OCI-LY7 (cell line): ENCODE measurements around the gene KCND3. TPM values are rescaled to one million over a fixed set of nuclear protein-coding genes. Genes with fewer than 3 reads are reported as not detected.

Experiments
- BruUV-seq: library from RNA; stranded (reverse); fragments of 400-500 nt; replicated peaks from 2 replicates; lab custom pipeline; 2021; lab: Mats Ljungman, UMichigan
- CTCF ChIA-PET: fragments of 300-600 bp; sonication (Branson Sonifier 250); formaldehyde crosslinking; loops from one replicate; lab custom pipeline; 2022; ENCODE audit warnings: antibody characterized with exemption; ENCODE audit not compliant: unreplicated experiment; lab: Charles Lee
- POLR2A ChIA-PET: fragments of 300-600 bp; sonication (Branson Sonifier 250); formaldehyde crosslinking; loops from one replicate; lab custom pipeline; 2022; ENCODE audit warnings: antibody characterized with exemption; lab: Charles Lee
- DNase-seq: peaks from one replicate; pipeline ENCODE4 v3.0.0-alpha.2; 2015; ENCODE audit warnings: low spot score
- H2AFZ ChIP-seq: fragments of 200-600 bp; sonication (generic), shearing (Covaris generic); 2 replicates; pipeline ENCODE4 v1.6.1; 2014; ENCODE audit warnings: mild to moderate bottlenecking, antibody characterized with exemption, low read length, moderate library complexity
- H3K27ac ChIP-seq: fragments of 200-600 bp; sonication (generic); 2 replicates; pipeline ENCODE4 v1.5.1; 2014; ENCODE audit warnings: mixed run types, low read depth, mild to moderate bottlenecking, moderate library complexity, low read length, inconsistent platforms; ENCODE audit not compliant: poor library complexity, severe bottlenecking
- H3K36me3 ChIP-seq: fragments of 200-600 bp; sonication (generic); 2 replicates; pipeline ENCODE4 v1.6.1; 2014; ENCODE audit warnings: mild to moderate bottlenecking, antibody characterized with exemption, low read length, moderate library complexity, mixed read lengths; ENCODE audit not compliant: insufficient read depth
- H3K4me1 ChIP-seq: fragments of 200-600 bp; sonication (generic); 2 replicates; pipeline ENCODE4 v1.5.1; 2014; ENCODE audit warnings: mild to moderate bottlenecking, low read length; ENCODE audit not compliant: insufficient read depth, poor library complexity, severe bottlenecking
- H3K4me2 ChIP-seq: fragments of 200-600 bp; sonication (generic); 2 replicates; pipeline ENCODE4 v1.6.1; 2014; ENCODE audit warnings: mild to moderate bottlenecking, low read length
- H3K4me3 ChIP-seq: fragments of 200-600 bp; sonication (generic); 2 replicates; pipeline ENCODE4 v1.5.1; 2014; ENCODE audit warnings: mild to moderate bottlenecking, low read depth, low read length; ENCODE audit not compliant: poor library complexity, severe bottlenecking
- H3K79me2 ChIP-seq: fragments of 200-600 bp; sonication (generic); 2 replicates; pipeline ENCODE4 v1.6.1; 2016; ENCODE audit warnings: low read depth, mild to moderate bottlenecking, low read length, moderate library complexity, mixed read lengths; ENCODE audit not compliant: insufficient read depth
- H3K9me2 ChIP-seq: fragments of 200-600 bp; sonication (generic); 2 replicates; pipeline ENCODE4 v1.6.1; 2016; ENCODE audit warnings: mild to moderate bottlenecking, low read length, mixed read lengths; ENCODE audit not compliant: insufficient read depth
- H3K9me3 ChIP-seq: fragments of 200-600 bp; sonication (generic); 2 replicates; pipeline ENCODE4 v1.6.1; 2014; ENCODE audit warnings: mild to moderate bottlenecking, mixed run types, low read length, mixed read lengths
- H4K20me1 ChIP-seq: fragments of 200-600 bp; sonication (generic); 2 replicates; pipeline ENCODE4 v1.6.1; 2014; ENCODE audit warnings: mild to moderate bottlenecking, antibody characterized with exemption, low read length, moderate library complexity, mixed read lengths; ENCODE audit not compliant: insufficient read depth
- EZH2phosphoT487 ChIP-seq: fragments of 200-600 bp; sonication (generic); IDR thresholded peaks from 2 replicates; pipeline ENCODE4 v1.6.1; 2018; ENCODE audit warnings: low read depth, borderline replicate concordance, mild to moderate bottlenecking, mixed run types, antibody characterized with exemption, low read length, moderate library complexity, mixed read lengths
- intact Hi-C: fragments of 100-400 bp; cut with micrococcal nuclease; formaldehyde crosslinking; loops from one replicate; pipeline ENCODE4 v1.10.0; 2022; ENCODE audit not compliant: unreplicated experiment
- total RNA-seq, 2 experiments: library from RNA; depleted of rRNA in 1 of 2; stranded (reverse); fragments of >200 nt in 1 of 2; shearing (Covaris generic) in 1 of 2; gene quantifications; 2 replicates each; pipeline ENCODE4 v1.2.3, GENCODE V29; 2014 to 2022
- TF ChIP-seq, protein P1 (sequence below): fragments of 200-600 bp; sonication (generic); conservative IDR thresholded peaks from 2 replicates; pipeline ENCODE4 v1.5.1; 2014; ENCODE audit warnings: mild to moderate bottlenecking, antibody characterized with exemption, low read length, moderate library complexity, mixed read lengths

Gene KCND3
- total RNA-seq, 2 experiments from 2014 or later, result not detected

GRCh38 chr1:111903871-111904449, 85.5 kb downstream of the KCND3 start:
- intact Hi-C loops, result no loop called here
- Histone ChIP-seq H3K27ac (no peak overlapping the region), H3K79me2 (no peaks in the 10 kb centered on the region), H3K9me2 (no peaks in the 10 kb centered on the region), H3K36me3 (no peaks in the 10 kb centered on the region), H3K4me3 (no peak overlapping the region), H2AFZ (no peak overlapping the region), H3K4me1 (no peaks in the 10 kb centered on the region), H3K9me3 (no peaks in the 10 kb centered on the region), H3K4me2 (no peak overlapping the region), H4K20me1 (no peaks in the 10 kb centered on the region)
- no peak for DNase-seq
- POLR2A ChIA-PET, result interaction anchor here (0.7 kb wide), 1 partner anchor 556 kb away, joined by 5 read pairs; no protein-coding TSS in a partner anchor
- CTCF ChIA-PET, result no interaction called here
- no TSS peak for BruUV-seq
- TF ChIP-seq, protein P1, sequence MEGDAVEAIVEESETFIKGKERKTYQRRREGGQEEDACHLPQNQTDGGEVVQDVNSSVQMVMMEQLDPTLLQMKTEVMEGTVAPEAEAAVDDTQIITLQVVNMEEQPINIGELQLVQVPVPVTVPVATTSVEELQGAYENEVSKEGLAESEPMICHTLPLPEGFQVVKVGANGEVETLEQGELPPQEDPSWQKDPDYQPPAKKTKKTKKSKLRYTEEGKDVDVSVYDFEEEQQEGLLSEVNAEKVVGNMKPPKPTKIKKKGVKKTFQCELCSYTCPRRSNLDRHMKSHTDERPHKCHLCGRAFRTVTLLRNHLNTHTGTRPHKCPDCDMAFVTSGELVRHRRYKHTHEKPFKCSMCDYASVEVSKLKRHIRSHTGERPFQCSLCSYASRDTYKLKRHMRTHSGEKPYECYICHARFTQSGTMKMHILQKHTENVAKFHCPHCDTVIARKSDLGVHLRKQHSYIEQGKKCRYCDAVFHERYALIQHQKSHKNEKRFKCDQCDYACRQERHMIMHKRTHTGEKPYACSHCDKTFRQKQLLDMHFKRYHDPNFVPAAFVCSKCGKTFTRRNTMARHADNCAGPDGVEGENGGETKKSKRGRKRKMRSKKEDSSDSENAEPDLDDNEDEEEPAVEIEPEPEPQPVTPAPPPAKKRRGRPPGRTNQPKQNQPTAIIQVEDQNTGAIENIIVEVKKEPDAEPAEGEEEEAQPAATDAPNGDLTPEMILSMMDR, result no peak
- no peak for TF ChIP-seq EZH2phosphoT487

DNA sequence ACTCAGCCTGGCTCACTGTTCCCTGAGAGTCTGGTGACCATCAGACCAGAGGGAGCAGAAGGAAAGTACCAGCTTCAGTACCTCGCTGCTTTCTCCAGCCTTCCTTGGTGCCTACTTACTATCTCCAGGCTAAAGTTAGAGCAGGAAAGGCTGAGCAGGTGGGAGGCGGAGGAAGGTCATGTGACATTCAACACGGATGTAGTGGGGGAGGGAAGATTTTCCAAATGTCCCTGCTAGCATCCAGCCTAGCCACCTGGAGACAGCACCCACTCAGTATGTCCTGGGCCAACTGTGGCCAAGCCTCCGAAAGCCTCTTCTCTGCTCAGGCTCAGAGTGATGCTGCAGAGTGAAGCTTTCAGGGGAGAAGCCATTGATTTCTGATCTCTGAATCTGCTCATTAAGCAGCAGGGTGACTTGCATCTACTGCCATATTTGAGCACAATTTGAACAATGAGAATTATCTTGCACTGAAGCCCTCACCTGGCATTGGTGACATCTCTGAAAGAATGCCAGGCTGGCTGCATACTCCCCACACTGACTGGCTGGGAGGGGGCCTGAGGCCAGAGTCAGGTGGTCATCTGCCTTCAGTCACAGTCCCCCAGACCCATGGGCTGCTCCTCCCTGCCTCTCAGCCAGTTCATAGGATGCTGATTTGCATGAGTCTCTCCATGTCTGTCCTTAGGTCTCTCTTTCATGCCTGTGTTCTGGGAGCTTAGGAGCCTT, 86.2 kb downstream of the KCND3 start:
- H2AFZ ChIP-seq, result no peak overlapping the region
- H3K36me3 ChIP-seq, result no peaks in the 10 kb centered on the region
- no peak for DNase-seq
- BruUV-seq, result no TSS peak
- no peaks in the 10 kb centered on the region for H3K4me1 ChIP-seq
- no peaks in the 10 kb centered on the region for H3K79me2 ChIP-seq
- intact Hi-C loops, result no loop called here
- CTCF ChIA-PET, result no interaction called here
- no peaks in the 10 kb centered on the region for H3K9me2 ChIP-seq
- H4K20me1 ChIP-seq, result no peaks in the 10 kb centered on the region
- H3K4me2 ChIP-seq, result no peak overlapping the region
- POLR2A ChIA-PET, result no interaction called here
- no peak overlapping the region for H3K27ac ChIP-seq
- no peak overlapping the region for H3K4me3 ChIP-seq
- no peak for TF ChIP-seq EZH2phosphoT487
- TF ChIP-seq, protein P1, result no peak
- H3K9me3 ChIP-seq, result no peaks in the 10 kb centered on the region

DNA sequence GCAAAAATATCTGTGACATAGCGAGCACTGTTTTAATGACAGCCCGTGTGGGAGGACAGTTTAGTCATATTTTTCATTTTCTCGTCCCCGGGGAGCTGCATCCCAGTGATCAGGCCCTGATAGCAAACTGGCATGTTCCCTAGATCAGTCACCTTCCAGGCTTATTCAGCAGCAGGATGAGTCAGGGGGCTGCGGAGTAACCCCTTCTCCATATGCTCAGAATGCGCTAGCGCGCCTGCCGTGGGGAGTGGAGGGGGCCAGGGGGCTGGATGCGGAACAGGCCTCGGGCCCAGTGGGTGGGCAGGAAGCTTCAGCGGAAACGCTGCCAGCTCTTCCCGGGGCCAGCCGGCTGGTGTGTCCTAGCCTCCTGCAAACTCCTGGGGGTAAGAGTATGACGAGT, 94.0 kb downstream of the KCND3 start:
- ChIA-PET POLR2A (interaction anchor here (0.8 kb wide), 1 partner anchor 441 kb away, joined by 3 read pairs; no protein-coding TSS in a partner anchor), CTCF (interaction anchor here (0.6 kb wide), 1 partner anchor 623 kb away, joined by 3 read pairs; no protein-coding TSS in a partner anchor)
- no peaks in the 10 kb centered on the region for H4K20me1 ChIP-seq
- BruUV-seq, result no TSS peak
- H3K9me2 ChIP-seq, result no peaks in the 10 kb centered on the region
- no peaks in the 10 kb centered on the region for H3K79me2 ChIP-seq
- H3K4me2 ChIP-seq, result no peak overlapping the region
- H3K27ac ChIP-seq, result no peak overlapping the region
- H3K36me3 ChIP-seq, result no peaks in the 10 kb centered on the region
- no peaks in the 10 kb centered on the region for H3K9me3 ChIP-seq
- TF ChIP-seq, protein P1, result no peak
- TF ChIP-seq EZH2phosphoT487, result no peak
- H3K4me3 ChIP-seq, result no peak overlapping the region
- DNase-seq, result no peak
- no peak overlapping the region for H2AFZ ChIP-seq
- no peaks in the 10 kb centered on the region for H3K4me1 ChIP-seq
- intact Hi-C loops, result no loop called here
